Activated naive CD4-positive, alpha-beta T cell treated with Interleukin-2 at 50 U/mL for 16 hours (primary cell): ENCODE data around the gene ADCYAP1R1.
A peak's percentile ranks its signal among the peaks of the same experiment; 100 is the strongest.

Experiments used
- DNase-seq: peaks from one replicate; pipeline ENCODE4 v3.0.0-alpha.2; 2020

Gene ADCYAP1R1

DNA sequence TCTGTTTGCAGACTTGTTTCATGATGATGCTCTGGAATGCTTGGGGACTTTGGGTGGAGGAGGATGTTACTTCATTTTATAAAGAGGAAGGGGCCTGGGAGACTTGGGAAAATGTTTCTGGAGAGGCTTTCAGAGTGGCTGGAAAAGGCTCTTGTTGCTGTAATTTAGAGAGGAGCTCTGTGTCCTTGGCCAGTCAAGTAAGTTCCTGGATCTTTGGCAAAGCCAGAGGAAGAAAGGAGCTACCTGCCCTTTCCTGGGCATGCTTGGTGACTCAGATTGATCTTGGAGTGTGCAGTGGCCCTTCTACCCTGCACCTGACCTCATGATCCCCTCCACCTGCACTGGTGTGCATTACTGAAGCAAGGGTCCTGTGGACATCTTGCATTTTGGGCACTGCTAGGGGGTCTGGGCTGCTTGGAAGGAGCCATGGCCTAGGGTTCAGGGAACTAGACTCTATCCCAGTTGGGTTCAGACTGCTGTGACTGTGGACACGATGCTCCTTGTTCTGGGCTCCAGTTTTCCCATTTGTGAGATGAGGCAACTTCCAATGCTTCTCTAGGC lies 56.1 kb downstream of the ADCYAP1R1 start:
- no peak for DNase-seq

DNA sequence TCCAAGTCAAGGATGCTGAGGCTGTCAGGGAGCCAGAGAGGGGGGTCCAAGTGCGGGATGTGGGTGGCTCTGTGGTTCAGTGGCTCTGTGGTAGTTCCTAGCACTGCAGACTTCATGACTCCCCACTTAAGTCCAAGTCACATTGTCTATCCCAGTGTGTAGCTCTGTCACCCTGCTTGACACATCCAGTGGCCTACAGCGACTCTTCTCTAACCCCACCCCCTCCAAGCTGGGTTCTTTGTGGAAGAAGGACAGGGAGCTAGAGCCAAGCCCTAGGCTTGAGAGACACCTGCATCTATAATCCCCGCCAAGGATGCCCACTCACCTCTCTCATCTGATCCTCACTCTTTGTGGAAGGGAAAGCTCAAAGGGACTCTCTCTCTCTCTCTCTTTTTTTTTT lies 57.6 kb downstream of the ADCYAP1R1 start:
- DNase-seq, result no peak

DNA sequence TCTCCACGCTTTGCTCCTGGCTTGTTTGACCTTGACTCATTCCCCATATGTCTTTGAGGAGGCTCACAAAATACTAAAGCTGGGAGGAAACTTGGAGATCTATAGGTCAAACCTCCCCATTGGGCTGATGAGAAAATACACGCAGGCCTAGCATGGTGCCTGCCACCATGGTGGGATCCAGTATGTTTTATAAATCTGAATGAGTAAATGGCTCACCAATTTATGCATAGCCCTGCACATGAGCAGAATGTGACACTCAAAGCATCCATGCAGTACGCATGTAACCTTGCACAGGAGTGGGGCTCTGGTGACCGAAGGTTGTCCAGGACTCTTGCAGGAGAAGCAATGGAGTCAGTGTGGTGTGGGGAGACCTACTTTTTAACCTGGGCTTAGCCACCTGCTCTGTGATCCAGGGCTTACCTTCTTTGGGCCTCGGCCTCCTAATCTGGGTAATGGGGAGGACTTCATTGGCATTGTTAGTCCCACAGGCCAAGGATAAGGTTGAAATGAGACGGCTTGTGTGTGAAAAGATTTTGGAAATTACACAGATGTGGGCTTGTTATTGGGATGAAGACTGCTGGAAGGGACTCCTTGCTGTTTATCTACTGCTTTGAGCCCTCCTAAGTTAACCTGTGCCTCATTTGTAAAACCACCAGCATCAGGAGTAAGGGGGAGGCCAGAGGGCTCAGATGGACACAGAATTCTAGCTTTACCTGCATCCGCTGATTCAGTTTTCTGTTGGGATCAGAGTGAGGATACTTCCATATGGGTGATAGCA lies 58.4 kb downstream of the ADCYAP1R1 start:
- no peak for DNase-seq

DNA sequence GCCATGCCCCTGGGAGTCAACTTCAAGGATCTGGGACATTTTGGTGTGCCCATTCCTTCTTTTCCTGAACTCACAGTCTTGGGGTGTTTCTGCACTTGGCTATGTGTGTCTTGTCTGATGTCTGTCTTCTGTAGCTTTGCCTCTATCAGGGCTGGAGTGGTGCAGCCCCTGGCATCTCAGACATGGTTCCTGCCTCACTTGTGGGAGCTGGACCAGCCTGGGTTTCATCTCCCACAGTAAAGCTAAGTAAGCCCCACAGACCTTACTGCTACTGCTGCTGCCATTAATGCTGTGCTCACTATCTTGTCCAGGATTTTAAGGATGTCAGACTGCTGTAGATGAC lies 59.0 kb downstream of the ADCYAP1R1 start:
- DNase-seq, result no peak

DNA sequence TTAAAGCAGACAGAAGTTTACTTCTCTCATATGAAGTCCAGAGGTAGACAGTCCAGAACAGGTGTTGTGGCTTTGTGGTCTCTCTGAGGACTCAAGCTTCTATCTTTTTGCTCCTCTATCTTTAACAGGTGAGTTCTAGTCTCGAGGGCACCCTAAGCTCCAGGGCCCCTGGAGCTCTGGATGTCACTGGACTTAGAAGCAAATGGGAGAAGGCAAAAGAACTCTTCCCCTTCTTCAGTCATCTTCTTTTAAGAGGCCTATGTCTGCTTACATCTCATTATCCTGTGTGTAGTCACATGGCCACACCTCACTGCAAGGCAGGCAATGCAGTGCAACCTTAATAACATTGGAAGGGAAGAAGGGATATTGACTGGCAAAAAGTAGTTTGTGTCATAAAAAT lies 61.6 kb downstream of the ADCYAP1R1 start:
- DNase-seq, result no peak

DNA sequence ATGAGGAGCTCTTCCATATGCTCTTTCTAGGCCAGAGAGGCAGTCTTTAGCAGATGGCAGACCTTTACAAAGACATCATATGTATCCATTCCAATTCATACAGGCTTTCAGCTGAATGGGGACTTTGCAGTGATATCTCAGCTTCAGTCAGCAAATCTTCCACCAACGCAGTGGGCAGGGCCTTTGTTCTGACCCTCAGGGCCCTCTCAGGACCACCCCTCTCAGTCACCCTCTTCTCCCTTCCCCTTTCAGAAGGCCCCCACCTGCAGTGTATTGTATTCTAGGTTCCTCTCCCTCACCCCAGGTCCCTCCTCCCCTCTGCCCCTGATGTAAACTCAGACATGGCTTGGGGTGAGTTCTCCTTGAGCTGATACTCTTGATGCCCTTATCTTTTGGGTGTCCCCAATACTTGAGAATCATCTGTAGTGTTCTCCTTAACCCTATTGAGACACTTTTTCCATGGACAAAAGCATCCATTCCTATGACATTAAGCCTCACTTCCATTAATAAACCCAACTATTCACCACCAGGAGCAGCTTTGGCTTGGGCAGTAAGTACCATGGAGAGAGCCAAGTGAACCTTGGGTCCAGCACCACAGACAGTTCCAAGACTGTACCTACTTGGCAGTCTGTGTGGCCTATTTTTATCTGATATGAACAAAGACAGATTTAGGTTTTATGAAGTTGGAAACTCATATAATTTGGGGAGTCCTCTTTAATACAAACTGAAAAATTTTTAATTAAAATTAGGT lies 62.7 kb downstream of the ADCYAP1R1 start:
- no peak for DNase-seq

DNA sequence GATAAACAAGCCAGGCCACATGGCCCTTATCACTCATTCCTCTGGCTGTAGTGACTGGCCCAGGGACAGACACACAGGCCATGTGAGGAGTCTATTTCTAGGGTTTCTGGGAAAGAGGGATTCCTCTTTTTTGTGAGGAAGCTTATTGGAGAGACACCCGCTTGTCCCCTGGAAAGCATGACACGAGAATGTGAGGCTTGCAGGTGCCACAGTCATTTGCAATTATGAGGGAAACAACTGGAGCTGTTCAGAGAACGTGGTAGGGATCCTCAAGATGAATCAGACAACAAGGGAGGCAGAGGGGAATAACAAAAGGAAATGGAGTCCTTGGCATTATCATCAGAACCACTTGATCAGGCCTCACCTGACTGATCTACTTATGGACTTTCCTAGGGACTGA lies 64.5 kb downstream of the ADCYAP1R1 start:
- DNase-seq, result no peak

DNA sequence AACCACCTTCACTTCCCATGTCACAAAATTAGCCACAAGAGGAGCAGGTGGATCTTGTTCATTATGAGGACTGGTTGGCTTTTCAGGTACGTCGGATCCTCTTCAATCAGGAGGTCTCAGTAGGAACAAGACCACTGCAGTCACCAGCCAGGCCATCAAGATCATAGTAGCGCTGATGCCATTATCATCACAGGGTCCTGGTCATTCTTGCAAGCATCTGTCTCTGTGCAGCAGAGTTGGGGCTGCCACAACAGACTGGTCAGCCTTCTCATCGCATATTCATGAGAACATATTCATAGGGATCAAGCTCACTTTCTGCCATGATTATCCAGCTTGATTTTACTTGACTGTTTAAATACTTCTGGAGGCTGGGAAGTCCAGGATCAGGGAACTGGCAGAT lies 67.1 kb downstream of the ADCYAP1R1 start:
- DNase-seq, result no peak

DNA sequence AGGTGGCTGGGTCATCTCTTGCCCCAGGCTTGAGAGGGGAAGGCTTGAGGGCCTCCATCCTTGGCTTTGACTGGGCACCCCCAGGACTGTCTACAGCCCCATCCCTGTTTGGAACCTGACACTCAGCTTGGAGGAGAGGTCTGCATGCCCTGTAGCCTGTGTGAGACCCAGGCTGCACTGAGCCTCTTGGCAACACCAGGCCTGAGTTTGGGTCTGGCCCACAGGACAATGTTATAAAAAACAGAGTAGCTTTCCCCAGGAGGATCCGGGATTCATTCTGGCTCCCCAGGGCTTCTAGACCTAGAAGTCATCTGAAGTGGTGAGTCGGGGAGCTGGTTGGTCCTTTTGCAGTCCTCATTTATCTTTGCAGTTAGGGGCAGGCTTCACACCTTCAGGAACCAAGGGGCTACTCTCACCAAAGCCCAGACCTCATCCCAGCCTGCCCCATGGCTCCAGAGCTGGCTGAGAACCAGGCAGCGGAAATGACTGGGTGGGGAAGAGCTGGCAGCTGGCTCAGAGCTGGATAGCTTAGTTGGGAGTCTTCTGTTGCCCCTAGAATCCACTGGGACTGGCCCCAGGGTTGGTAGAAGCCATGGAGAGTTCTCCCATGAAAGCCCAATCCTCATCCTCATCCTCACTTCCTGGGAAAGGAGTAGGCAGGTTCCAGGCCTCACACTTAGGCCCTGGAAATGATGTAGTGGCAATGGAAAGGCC lies 68.8 kb downstream of the ADCYAP1R1 start:
- DNase-seq, result no peak

DNA sequence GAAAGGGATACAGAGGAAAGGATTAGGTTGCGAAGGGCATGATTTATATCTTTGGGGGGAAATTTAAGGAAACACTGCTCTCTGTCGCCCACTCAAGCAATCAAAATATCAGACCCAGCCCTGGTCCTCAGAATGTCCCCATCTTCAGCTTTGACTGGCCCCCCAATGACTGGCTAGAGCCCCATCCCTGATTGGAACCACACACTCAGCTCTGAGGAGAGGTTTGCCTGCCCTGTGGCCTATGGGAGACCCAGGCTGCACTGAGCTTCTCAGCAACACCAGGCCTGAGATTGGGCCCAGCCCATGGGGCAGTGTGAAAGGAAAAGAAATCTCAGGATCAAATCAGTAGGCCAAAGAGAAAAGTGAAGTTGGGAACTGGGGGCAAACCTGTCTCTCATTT lies 69.5 kb downstream of the ADCYAP1R1 start:
- DNase-seq, result no peak

DNA sequence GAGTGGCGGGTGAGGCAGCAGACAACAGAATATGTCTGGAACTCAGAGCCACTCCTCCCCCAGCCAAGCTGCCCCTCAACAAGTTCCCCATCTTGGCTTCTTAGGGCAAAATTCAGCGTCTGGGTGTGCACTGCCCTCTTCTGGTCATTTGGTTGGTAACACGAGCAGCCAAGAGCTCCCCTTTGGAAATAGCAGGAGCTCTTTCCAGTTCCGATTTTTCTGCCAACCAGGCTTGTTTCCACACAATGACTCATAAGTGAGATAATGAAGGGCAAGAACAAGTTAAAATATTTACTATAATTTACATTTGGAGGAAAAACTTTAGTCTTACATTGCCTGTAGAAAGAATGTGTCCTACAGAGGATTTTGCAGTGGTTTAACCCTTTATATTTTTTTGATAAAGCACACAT lies 70.5 kb downstream of the ADCYAP1R1 start:
- DNase-seq, result peak; percentile 19

DNA sequence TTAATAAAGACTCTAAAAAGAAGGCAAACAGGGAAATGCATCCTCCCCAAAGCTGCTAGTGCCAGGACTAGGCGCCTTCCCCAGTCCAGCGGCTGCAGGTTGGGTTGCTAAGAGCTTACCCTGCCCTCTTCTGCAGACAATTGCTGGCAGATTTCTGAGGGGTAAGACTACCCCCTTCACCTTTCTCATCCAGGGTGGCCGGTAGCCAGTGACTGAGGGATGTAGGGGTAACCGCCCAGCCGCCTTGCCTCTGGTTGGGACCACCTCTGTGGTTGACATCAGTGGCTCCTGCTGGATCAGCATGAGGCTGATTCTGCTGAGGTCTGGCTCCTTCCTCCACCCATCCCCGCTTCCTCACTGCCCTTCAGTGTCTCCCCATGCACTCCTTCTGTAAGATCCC lies 71.2 kb downstream of the ADCYAP1R1 start:
- no peak for DNase-seq

DNA sequence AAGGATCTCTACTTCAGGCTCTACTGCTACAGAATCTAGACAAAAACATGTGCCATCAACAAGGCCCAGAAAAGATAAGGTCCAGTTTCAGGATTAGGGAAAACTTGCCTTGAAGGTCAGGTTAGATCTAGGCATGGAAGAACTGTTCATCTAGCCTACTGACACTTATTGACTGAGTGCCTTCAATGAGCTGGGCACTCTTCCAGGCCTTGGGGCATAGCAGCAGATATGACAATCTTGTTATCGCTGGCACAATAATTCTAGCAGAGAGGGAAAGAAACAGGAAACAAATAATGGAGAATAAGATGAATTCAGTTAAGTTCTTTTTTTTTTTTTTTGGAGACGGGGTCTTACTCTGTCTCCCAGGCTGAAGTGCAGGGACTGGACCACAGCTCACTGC lies 71.6 kb downstream of the ADCYAP1R1 start:
- no peak for DNase-seq

DNA sequence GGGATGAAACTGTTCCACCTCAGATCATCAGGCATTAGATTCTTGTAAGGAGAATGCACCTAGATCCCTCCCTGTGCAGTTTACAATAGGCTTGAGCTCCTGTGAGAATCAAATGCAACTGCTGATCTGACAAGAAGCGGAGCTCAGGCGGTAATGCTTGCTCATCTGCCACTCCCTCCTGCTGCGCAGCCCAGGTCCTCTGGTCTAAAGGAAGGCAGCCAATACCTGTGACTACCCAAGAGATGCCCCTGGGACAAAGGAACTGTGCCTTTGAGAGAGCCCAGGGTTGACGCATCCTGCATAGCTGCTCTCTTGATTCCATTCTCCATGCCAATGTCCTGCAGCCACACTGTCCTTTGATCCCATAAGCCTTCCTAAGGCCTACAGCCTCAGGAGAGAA lies 73.1 kb downstream of the ADCYAP1R1 start:
- no peak for DNase-seq

DNA sequence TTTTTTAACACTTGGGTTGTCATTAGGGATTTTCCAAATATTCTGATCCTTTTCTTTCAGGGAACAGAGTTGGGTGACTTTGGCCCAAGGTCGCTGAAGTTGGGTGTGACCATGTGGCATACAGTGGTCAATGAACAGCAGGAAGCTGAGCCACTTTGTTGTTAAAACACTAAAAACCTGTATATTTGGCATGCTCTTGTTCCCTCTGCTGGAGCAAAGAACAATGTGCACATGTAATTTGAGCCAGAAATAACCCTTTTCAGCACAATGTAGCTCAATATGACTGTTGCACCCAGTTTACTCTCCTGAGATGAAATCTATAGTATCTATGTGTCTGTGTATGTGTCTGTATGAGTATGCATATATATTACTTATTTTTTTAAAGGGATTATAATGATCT lies 74.9 kb downstream of the ADCYAP1R1 start:
- no peak for DNase-seq

DNA sequence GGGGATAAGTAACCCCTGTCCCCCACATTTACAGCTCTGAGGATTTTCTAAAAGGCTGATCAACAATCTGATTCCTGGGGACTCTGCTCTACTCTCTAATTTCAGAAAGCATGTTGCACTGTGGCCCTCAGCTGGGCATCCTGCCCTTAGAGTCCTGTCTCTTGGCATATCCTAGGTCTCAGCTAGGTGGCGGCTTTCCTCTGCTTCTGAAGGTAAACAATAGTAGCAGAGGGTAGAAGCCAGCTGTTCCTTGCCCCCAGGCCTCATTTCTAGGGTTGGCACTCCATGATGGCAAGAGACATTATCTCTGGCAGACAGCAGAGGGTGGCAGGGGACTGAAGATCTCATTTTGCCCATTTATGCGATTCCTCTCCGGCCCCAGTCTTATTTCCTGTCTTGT lies 77.0 kb downstream of the ADCYAP1R1 start:
- DNase-seq, result no peak

DNA sequence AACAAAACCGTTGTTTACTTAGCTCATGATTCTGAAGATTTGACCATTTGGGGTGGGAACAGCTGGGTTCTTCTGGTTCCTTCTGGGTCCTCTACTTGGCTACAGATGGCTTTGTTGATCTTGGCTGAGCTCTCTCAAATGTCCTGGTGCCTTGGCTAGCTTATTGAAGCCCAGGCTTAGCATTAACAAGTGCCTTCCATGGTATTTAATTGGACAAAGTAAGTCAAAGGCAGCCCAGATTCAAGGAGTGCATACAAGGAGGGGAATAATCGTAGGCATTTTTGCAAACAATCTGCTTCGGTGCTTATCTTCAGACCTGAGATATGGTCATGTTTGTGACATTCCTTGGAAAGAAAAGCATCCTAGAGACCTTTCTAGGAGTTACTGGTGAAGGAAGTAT lies 81.4 kb downstream of the ADCYAP1R1 start:
- DNase-seq, result no peak

DNA sequence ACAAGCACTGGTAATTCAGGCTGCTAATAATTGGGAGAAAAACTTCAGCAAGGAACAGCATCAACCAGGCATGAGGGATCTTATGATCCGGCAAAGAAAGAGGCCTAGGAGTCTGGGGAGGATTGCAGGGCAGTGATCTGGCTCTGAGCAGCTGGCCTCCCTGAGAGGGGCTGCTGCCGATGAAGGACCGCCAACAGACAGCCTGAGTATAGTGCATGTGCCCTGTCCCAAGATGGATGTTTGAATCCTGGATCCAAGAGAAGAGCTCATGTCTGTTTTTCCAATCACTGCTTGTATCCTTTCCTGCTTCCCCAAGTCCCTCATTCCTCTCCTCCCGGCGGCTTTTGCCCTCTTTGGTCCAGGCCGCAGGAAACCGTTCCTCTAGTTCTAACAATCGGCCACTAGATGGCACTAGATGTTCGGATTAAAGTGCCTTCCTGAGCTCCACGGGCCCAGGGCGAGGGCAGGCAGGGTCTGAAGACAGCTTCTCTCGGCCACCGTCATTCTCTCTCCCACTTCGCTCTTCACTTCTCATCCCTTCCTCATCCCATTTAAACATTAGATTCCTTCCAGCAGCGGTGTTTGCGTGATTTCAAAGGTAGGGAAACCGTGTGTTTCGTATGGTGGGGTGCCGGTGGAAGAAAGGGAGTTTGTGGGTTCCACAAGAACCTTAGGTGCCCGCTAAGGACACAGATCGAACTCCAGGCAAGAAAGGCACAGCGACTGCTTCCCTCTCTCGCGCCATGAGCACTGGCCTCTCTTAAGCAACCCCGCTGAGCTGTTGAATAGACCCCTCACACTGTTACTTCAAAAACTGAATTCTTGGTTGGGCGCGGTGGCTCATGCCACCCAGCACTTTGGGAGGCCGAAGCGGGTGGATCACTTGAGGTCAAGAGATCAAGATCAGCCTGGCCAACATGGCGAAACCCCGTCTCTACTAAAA lies 82.4 kb downstream of the ADCYAP1R1 start:
- DNase-seq, result peak; percentile 28

DNA sequence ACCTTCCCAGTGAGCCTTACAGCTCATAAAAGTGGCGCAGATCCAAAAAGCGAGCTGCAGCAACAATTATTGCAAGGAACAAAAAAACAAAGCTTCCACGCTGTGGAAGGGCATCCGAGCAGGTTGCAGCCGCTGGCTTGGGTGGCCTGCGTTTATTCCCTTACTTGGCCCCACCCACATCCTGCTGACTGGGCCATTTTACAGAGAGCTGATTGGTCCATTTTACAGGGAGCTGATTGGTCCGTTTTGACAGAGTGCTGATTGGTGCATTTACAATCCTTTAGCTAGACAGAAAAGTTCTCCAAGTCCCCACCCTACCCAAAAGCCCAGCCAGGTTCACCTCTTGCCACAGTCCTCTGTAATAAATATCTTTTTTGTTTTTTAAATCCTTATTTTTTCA lies 85.1 kb downstream of the ADCYAP1R1 start:
- DNase-seq, result no peak

DNA sequence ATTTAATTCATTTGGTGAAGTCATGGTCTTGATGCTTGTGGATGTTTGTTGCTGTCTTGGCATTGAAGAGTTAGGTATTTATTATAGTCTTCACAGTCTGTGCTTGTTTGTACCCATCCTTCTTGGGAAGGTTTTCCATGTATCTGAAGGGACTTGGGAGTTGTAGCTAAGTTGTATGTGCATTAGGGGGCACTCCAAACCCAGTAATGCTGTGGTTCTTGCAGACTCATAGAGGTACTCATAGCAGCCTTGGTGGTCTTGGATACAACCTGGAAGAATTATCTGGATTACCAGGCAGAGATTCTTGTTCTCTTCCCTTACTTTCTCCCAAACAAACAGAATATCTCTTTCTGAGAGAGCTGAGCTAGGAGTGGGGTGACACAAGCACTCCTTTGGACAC lies 93.2 kb downstream of the ADCYAP1R1 start:
- no peak for DNase-seq

DNA sequence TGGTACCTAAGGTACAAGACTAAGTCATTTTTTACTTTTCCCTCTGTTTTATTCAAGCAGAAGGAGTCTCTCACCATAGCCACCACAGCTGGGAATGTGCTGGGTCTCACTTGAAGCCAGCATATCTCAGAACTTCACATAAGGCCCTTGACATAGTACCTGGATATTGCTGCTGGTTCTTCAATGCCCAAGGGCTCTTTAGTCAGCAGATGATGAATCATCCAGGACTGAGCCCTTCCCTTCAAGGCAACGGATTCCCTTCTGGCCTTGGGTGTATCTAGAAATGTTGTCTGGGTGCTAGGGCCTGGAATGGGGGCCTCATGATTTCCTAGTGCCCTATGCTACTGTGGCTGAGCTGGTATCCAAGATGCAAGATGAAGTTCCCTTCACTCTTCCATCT lies 93.9 kb downstream of the ADCYAP1R1 start:
- no peak for DNase-seq

DNA sequence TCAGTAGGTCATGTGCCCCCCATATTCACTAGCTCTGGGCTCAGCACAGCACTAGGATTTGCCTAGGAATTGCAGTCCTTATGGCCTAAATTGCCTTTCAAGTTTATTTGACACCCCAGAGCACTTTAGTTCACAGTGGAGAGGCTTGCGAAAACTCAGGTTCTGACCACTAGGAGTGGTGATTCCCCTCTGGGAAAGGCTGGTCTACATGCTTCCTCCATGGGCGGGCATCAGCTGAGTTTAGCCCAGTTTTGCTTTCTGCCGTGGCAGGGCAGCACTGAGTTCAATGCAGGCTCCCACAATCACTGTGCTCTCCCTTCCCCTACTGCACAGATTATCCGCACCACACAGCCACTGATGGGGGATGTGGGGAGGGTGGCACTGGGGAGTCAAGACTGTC lies 94.4 kb downstream of the ADCYAP1R1 start:
- no peak for DNase-seq

DNA sequence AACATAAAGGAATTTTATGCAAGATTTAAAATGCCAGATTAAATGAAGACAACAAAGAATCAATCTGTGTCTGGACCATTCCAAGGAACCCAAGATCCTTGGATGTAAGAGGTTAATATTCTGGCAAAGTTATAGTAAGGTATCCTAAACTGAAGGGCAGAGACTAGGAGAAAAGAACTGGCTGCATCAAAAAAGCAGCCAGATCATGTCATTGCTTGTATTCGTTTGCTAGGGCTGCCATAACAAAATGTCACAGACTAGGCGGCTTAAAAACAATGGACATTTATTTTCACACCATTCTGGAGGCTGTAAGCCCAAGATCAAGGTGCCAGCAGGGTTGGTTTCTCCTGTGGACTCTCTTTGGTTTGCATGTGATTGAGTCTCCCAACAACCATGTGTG lies 99.7 kb downstream of the ADCYAP1R1 start:
- DNase-seq, result no peak
